Fibroblast of lung (primary cell): ENCODE results near the gene FOLR2. TPM values are rescaled to one million over a fixed set of nuclear protein-coding genes. Genes with fewer than 3 reads are reported as not detected.
A peak's percentile ranks its signal among the peaks of the same experiment; 100 is the strongest.

ENCODE experiments used
- DNase-seq, 2 donors: peaks; one replicate each; pipeline versions ENCODE4 v3.0.0 to v3.0.0-alpha.2; 2010; ENCODE audit warnings: low read depth in 2 of 2
- H2AFZ ChIP-seq: 2 replicates; pipeline ENCODE4 v1.5.1; 2012; ENCODE audit warnings: low read length, control low read depth, inconsistent platforms
- H3K27ac ChIP-seq: 2 replicates; pipeline ENCODE4 v1.5.1; 2011; ENCODE audit warnings: low read length, control low read depth; ENCODE audit not compliant: insufficient read depth
- H3K27me3 ChIP-seq: 2 replicates; pipeline ENCODE4 v1.5.1; 2011; ENCODE audit warnings: mild to moderate bottlenecking, low read length; ENCODE audit not compliant: control insufficient read depth, insufficient read depth
- H3K36me3 ChIP-seq: 2 replicates; pipeline ENCODE4 v1.5.1; 2011; ENCODE audit warnings: low read length; ENCODE audit not compliant: control insufficient read depth, insufficient read depth
- H3K4me1 ChIP-seq: 2 replicates; pipeline ENCODE4 v1.5.1; 2011; ENCODE audit warnings: low read length; ENCODE audit not compliant: control insufficient read depth, insufficient read depth; ENCODE audit errors: extremely low read depth
- H3K4me2 ChIP-seq: 2 replicates; pipeline ENCODE4 v1.5.1; 2011; ENCODE audit warnings: low read length, control low read depth; ENCODE audit not compliant: insufficient read depth; ENCODE audit errors: extremely low read depth
- H3K4me3 ChIP-seq, 4 experiments: fragments of 200-600 bp in 1 of 4; sonication (generic) in 1 of 4; replicated peaks in 1 of 4; 2 replicates each; pipeline ENCODE4 v1.5.1; 2011 to 2016; ENCODE audit warnings: low read length in 4 of 4, low read depth in 3 of 4, mild to moderate bottlenecking in 3 of 4, control low read depth in 2 of 4, inconsistent platforms in 1 of 4, mixed read lengths in 1 of 4; ENCODE audit not compliant: insufficient read depth in 1 of 4; ENCODE audit errors: control extremely low read depth in 1 of 4
- H3K79me2 ChIP-seq: 2 replicates; pipeline ENCODE4 v1.5.1; 2012; ENCODE audit warnings: mild to moderate bottlenecking, low read length, inconsistent platforms; ENCODE audit not compliant: control insufficient read depth, insufficient read depth
- H3K9ac ChIP-seq: 2 replicates; pipeline ENCODE4 v1.5.1; 2011; ENCODE audit warnings: mild to moderate bottlenecking, low read length, control low read depth; ENCODE audit not compliant: insufficient read depth
- H3K9me3 ChIP-seq: 2 replicates; pipeline ENCODE4 v1.5.1; 2012; ENCODE audit warnings: low read depth, low read length; ENCODE audit not compliant: control insufficient read depth, insufficient read depth
- H4K20me1 ChIP-seq: 2 replicates; pipeline ENCODE4 v1.5.1; 2011; ENCODE audit warnings: low read length; ENCODE audit not compliant: control insufficient read depth, insufficient read depth; ENCODE audit errors: extremely low read depth
- EZH2 ChIP-seq: IDR thresholded peaks from 2 replicates; pipeline ENCODE4 v1.5.1; 2012; ENCODE audit warnings: low read length, control low read depth, mild to moderate bottlenecking; ENCODE audit errors: missing control alignments
- polyA plus RNA-seq, 2 donors: library from polyadenylated mRNA; depleted of rRNA in 1 of 2; stranded (reverse) in 1 of 2; unstranded in 1 of 2; fragments of >200 nt; gene quantifications; 2 replicates each; pipeline ENCODE4 v1.2.1, GENCODE V29; 2011 to 2012; ENCODE audit warnings: missing spikeins in 1 of 2
- total RNA-seq: library from RNA; depleted of rRNA; stranded (reverse); fragments of >200 nt; gene quantifications from 2 replicates; pipeline ENCODE4 v1.2.1, GENCODE V29; 2014
- TF ChIP-seq, protein P1 (sequence below), 2 donors: IDR thresholded peaks in 1 of 2; conservative IDR thresholded peaks in 1 of 2; 1 replicate in 1 of 2; 2 replicates in 1 of 2; pipeline ENCODE4 v1.5.1; 2011 to 2012; ENCODE audit warnings: low read length in 2 of 2, control low read depth in 1 of 2, inconsistent platforms in 1 of 2, low read depth in 1 of 2, mild to moderate bottlenecking in 1 of 2

FOLR2 gene
- total and polyA plus RNA-seq, 2 donors (not counting 1 experiment from before 2014, with no cell fraction given), result not detected

DNA sequence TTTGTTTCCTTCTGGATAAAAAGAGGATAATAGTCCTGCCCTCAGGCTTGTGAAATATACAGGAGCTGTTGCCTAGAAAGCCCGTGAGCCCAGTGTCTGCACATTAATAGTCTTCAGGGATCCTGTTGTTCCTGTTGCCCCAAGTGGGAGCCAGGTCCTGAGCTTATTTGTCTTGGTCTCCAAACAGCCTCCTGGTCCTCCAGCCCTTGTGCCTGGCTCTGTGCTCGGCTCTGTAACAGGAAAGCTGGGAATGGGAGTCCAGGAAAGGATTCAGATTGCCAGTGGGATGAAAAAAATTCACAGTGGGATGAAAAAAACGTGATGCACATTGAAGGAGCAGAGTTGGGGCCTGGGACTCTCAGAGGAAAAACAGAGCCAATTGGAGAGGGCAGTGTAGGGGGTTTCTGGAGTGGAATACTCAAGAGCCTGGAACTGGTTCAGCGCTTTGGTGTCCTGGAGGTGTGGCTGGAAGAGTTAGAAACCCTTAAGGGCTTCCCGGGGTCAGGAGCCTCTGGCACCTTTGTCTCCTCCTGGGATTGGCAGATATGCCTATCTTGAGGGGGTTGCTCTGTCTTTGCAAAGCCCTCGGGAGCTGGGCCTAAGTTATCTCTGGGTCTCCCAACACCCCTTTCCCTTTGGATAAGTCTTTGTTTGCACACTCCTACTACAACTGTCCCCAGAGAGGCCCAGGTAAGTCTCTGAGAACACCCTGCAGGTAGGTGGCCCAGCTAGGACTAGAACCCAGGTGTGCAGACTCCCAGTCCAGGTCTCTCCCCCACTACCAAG, 5.7 kb downstream of the FOLR2 start:
- Histone ChIP-seq H3K36me3 (no peaks in the 10 kb centered on the region), H4K20me1 (no peaks in the 10 kb centered on the region), H3K4me3 (peak overlapping the region; percentile 65 to 97 (median 82)), H3K9me3 (no peaks in the 10 kb centered on the region), H3K79me2 (peaks cover 28% of the 10 kb centered on the region), H3K4me1 (peaks cover 8% of the 10 kb centered on the region), H3K27ac (no peak overlapping the region), H3K27me3 (peaks cover 9% of the 10 kb centered on the region), H3K9ac (no peak overlapping the region), H3K4me2 (peak overlapping the region; percentile 89), H2AFZ (peak overlapping the region; percentile 69)
- no peak for DNase-seq
- TF ChIP-seq EZH2, result no peak
- TF ChIP-seq, protein P1, sequence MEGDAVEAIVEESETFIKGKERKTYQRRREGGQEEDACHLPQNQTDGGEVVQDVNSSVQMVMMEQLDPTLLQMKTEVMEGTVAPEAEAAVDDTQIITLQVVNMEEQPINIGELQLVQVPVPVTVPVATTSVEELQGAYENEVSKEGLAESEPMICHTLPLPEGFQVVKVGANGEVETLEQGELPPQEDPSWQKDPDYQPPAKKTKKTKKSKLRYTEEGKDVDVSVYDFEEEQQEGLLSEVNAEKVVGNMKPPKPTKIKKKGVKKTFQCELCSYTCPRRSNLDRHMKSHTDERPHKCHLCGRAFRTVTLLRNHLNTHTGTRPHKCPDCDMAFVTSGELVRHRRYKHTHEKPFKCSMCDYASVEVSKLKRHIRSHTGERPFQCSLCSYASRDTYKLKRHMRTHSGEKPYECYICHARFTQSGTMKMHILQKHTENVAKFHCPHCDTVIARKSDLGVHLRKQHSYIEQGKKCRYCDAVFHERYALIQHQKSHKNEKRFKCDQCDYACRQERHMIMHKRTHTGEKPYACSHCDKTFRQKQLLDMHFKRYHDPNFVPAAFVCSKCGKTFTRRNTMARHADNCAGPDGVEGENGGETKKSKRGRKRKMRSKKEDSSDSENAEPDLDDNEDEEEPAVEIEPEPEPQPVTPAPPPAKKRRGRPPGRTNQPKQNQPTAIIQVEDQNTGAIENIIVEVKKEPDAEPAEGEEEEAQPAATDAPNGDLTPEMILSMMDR (conservative IDR thresholded peaks at IDR 0.05 in 1 of 2, IDR thresholded peaks at IDR 0.05 in 1 of 2; ENCODE audit: low read depth in 1 of 2, low read length in 2 of 2), result no peak

DNA sequence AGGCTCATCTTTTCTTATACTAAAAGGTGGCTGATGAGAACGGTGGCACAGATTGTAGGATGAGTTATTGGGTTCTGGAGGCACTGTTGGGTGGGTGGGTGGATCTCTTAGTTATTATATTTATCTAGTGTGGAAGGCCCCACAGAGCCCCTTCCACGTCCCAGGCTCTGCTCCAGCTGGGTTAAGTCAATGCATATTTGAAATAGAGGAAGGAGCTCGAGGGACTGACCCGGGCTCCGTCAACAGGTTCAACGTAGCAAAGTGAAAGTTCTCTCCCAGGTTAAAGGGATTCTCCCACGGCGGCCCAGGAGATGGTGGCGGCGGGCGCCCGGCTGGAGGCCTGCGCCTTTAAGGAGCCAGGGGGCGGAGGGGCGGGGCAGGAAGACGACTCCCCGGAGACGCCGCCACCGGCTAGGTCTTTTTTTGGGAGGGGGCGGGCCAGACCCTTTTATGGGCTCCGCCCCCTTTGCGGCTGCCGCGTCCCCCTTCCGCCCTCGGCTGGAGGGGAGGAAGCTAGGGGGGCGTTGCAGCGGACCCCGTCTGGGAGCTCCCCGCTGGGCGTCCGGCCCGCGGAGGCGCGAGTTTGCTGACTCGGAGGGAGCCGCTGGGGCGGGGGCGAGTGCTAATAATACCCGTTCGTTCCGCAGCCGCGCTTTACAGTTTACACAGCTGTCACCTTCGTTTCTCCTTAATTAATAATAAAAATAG, 6.5 kb downstream of the FOLR2 start:
- Histone ChIP-seq H2AFZ (peak overlapping the region; percentile 69), H3K4me2 (peak overlapping the region; percentile 89), H3K27ac (peak overlapping the region; percentile 72), H3K4me1 (peaks cover 10% of the 10 kb centered on the region), H4K20me1 (no peaks in the 10 kb centered on the region), H3K79me2 (peaks cover 31% of the 10 kb centered on the region), H3K9me3 (no peaks in the 10 kb centered on the region), H3K36me3 (peaks cover 6% of the 10 kb centered on the region), H3K27me3 (peaks cover 5% of the 10 kb centered on the region), H3K9ac (peak overlapping the region; percentile 62), H3K4me3 (peak overlapping the region; percentile 65 to 97 (median 82))
- DNase-seq, result peak; percentile 91 to 93
- no peak for TF ChIP-seq EZH2
- TF ChIP-seq, protein P1 (conservative IDR thresholded peaks at IDR 0.05 in 1 of 2, IDR thresholded peaks at IDR 0.05 in 1 of 2; ENCODE audit: low read depth in 1 of 2, low read length in 2 of 2), result peak; percentile 32 to 33
